ENCODE measurements around the gene EQTN.
A peak's percentile ranks its signal among the peaks of the same experiment; 100 is the strongest.

EQTN gene

DNA sequence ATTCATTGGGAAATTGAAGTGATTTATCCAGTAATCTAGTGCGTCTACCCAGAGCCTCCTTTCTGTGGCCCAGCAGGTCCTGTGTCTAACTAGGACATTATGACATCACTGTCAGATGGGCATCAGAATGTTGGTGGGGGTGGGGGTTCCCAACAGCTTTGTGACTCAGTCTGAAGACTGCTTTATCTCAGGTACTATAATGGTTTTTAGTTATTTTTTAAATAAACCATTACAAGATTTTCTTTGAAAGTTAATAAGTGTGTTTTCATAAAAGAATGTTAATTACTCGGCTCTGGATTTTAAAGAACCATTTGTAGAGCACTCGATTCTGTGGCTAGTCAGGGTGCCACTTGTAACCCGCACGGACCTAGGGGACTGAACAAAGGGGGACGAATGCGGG, at the start of gene EQTN:
TSS of gene EQTN (minus strand) at position 101 of the 400 bp plus-strand sequence. CDS start at position 6, 95 bp downstream.
- no peak for DNase-seq (ENCODE audit: low read depth in 2 of 2)

DNA sequence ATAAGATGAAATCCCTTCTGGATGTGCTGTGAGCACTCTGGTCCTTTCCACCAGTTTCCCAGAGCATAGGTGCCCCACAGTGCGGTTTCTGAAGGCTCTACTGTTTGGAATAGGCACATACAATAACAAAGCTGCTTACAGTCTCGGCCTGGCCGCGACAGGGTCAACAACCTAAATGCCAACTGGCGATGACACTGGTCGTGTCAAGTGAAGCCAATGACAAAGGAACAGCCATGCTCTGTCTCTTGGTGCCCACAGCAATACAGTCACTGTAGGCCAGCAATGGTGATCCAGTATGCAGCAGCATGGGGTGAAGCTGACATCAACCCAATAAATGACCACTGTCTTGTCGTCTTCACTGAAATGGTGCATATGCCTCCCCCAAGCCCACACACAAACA, 47.8 kb upstream of the EQTN start:
- DNase-seq (ENCODE audit: low read depth in 2 of 2) = no peak

DNA sequence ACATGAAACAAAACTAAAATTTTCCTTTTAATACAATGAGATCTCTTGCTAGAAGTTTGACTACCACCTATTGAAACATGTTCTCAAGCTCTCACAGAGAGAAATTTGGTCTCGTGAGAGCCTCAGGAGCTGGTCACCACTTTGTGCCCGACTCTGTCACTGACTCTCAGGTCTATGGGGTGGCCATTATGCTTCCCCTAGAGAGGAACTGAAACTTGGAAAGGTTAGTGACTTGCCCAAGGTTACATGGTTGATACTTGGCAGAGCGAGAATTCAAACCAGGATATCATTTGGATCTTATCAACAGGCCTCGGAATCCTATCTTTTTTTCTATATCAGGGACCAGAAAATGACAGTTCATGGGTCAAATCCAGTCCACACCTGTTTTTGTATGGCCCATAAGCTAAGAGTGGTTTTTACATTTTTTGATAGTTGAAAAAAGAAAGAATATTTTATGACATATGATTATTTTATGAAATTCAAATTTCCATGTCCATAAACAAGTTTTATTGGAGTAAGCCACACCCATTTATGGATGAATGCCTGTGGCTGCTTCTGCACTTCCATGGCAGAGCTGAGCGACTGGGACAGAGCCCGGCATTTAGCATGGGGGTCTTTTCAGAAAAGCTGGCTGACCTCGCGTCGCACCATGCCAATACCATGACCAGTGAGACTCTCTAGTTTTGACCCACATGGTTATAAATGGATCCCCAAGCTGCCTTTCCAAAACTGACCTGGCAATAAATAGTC, 44.8 kb upstream of the EQTN start:
- DNase-seq (ENCODE audit: low read depth in 2 of 2) = no peak

DNA sequence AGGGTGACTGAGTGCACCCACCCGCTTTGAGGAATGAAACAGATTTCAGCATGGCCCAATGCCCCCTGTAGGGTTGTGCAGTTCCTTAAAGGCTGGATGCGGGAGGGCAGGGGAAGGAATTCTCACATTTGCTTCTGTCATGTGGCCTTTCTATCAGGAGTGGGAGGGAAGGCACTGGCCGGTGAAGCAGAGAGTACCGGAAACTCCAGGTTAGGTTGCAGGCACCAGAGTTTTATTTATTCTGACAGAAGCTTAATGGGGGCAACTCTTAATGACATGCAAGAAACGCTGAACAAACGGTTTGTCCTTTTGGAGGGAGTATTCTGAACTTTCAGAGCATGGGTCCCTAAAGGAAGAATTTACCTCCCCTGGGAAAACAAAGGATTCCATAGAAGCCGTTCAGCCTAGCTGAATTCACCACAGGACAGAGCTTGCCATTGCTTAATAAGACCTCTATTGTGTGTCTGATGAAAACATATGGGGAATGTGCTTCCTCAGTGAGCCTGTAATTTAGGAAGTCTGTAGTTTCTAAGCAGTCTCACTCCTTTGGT, 44.1 kb upstream of the EQTN start:
- no peak for DNase-seq (ENCODE audit: low read depth in 2 of 2)

DNA sequence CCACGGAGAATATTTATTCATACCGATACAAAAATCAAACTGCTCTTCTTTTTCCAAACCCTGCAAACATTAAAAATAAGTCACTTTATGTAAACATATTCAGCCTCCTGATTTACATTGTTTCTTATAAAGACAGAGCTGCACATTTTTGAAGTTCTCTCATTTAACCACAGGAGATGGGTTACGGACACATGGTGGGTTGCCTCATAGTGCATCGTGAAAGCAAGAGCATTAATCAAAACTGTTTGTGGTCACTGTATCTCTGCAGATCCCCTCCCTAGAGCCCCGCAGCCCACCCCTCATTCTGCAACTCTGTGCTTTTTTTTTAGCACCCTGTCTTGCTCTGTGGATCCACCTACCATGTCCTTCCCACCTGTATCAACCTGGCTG, 43.3 kb upstream of the EQTN start:
- no peak for DNase-seq (ENCODE audit: low read depth in 2 of 2)

DNA sequence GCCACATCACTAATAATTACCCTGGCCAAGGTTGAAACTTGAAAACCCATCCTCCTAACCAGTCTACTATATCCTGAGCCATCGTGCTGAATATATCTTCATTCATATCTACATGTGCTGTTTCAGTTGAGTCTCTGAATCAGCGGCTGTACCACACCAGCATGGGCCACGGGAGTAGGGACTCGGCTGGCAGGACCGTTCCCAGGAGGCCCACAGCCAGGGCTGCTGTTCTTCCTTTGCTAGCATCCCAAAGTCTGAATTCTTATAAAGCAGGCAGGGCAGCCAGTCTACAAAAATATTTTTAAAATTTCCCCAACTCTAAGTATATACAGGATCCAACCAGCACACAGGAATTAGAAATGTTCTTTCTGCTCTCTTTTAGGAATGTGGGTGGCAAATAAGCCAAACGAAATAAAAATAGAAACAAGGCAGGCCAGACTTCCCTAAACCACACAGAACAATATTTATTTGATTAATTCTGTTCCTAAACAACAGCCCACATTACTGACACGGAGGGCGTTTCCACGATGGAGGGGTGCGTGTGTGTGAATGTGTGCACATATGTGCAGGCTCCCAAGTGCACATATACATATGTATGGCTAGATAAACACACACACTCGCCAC, 42.8 kb upstream of the EQTN start:
- no peak for DNase-seq (ENCODE audit: low read depth in 2 of 2)

DNA sequence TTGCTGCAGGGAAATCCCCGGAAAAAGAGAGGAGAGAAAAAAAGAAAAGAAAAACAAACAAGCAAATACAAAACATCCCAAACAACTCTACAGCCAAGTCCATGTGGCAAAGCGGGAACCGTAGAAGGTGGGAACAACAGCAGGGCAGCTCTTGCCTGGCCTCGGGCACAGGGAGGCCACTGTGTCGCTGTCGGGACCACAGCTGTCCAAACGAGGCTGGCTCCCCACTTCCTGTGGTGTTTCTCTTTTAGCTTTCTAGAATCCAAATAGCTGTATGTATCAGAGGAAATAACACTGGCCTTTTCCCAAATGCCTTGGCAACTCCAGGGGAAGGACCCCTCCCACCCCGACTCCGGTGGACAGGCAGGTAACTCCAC, 41.6 kb upstream of the EQTN start:
- DNase-seq (ENCODE audit: low read depth in 2 of 2) = no peak

DNA sequence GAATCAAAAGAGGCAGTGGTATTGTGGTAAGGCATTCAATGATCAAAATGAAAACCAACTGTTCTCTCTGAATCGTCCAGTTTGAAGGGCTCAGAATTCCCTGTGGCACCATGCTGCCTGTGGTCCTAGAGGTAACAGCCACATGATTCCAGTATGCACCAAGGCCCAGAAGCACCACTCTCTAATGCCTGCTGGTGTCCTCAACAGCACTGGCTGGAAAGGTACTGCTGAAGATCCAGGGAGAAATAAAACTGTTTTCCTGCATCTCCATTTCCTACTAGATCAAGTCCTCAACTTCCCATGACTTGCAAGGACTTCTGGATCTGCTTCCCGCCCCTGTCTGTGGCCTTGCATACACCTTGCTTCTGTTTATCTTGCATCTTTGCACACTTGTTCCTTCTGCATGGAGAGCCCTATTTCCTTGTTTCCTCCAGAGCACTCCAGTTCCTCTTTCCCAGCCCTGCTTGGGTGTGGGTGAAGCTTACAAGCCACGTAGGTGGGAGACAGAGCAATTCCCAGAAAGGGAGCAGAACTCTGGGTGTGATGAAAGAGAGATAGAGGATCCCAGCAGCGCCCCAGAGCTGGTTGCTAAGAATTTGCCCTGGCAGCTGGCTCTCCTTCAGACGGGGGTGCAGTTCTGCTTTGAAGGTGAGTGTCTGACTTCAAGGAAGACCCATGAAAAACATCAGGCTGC, 41.0 kb upstream of the EQTN start:
- no peak for DNase-seq (ENCODE audit: low read depth in 2 of 2)

DNA sequence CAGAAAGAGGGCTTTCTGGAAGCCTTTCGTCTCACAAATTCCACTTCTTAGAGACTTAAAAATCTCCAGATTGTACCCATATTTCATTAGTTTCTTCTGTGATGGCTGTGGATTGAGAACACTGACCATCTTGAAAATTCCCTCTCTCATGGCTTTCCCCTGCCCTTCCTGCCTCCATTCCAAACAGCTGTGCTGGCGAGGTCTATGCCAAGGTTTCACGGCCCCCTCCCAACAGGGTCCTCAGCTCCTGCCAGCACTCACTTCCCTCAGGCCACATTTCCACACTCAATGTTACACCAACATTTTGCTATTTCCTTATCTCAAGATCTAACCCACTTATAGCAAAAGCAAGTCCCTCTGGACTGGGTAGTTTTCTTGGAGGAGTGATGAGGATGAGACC, 40.3 kb upstream of the EQTN start:
- no peak for DNase-seq (ENCODE audit: low read depth in 2 of 2)

DNA sequence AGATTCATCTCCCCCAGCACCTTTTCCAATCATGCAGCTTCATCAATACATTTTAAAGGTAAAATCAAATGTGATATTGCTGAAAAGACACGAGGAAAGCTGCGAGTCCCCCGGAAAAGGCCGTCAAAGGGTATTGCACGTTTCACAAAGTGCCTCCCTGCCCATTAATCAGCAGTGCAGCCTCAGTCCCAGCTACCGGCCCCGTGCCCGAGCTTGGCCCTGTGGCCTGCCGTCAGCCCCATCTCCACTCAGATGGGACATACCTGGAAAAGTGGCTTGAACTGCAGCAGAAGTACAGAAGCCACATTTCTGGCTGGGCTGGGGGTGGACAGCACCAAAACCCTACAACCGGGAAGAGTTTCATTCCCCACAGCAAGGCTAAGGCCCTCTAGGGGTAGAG, 39.9 kb upstream of the EQTN start:
- DNase-seq (ENCODE audit: low read depth in 2 of 2) = no peak

DNA sequence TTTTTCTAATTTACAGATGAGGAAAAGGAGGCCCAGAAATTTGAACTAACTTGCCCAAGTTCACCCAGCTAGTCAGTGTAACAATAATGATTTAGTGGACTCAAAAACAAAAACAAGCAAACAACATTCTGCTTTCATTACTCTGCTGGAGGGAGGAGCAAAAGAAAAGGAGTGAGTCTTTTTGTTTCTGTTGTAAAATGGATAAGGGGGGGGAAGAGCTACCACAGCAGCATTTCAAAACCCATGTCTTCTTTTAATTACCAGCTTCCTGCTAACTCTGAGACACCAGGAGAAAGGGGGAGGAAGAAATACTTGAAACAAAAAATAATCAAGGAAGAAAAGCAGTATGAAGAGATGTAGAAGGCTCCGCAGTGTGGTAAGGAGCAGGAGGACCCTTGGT, 39.2 kb upstream of the EQTN start:
- DNase-seq (ENCODE audit: low read depth in 2 of 2) = no peak

DNA sequence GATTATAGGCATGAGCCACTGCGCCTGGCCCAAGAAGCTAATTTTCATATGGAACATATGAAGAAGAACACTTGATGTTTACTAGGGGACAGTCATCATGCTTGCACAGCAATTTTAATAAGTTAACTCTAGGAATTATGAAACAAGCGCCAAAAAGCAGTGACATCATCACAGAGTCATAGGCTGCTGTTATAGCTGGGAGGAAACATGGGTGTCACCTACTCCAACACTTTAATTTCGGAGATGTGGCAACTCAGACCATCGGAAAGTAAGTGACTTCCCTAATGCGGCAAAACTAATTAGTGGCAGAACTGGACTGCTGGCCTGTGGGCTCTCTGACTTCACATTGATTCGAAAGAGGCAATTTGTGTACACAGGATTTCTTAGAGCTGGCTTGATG, 38.1 kb upstream of the EQTN start:
- no peak for DNase-seq (ENCODE audit: low read depth in 2 of 2)

DNA sequence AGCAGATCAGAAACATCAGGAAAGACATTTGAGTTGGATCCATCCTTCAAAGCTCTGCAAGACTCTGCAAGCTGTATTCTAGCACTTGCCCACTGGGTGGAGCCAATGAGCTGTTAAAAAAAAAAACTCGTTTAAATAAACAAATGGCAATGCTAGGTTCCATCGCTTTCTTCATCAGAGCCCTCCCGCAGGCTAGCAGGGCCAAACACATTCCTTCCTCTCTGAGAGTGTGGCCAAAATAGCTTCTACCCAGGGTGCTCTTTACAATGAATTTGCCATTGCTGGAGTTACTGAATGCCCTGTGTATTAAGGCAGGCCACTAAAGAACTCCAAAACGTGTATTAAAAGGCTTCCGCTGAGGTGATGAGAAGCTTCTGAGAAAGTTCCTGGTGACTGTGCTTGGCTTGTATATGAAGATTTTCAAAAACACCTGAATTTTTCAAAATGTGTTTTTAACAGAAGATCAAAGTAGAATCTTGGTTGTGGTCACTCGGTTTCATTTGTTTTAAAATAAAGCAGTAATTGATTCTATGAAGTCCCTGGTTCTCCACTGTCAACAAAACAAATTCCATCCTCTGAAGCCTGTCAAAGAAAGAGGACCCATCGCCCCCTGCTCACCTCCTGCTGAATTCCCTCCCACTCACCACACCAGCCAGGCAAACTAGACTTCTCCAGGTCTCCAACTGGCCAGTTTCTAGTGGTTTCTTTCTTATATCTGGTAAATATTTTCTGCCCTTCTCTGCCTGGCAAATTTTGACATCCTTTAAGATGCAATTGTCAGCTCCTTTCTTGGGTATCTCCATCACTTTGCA, 36.5 kb upstream of the EQTN start:
- DNase-seq (ENCODE audit: low read depth in 2 of 2) = peak; percentile 61 to 63

DNA sequence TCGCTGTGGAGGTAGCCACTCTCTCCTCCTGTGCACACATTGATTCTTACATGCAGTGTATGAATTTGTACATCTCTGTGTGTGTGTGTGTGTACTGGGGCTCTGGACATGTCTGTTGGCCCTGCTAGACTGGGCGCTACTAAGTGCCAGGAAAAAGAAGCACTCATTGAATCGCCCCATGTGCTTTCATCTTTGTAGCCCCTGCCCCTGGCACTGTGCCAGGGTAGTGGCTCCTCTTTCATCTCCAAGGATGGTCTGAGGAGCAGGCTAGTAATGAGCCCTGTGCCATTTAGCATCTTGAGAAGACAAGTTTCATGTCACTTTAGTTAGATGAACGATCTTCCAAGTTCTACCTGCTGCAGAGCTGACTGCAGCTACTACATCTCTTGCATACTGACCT, 34.4 kb upstream of the EQTN start:
- DNase-seq (ENCODE audit: low read depth in 2 of 2) = no peak

DNA sequence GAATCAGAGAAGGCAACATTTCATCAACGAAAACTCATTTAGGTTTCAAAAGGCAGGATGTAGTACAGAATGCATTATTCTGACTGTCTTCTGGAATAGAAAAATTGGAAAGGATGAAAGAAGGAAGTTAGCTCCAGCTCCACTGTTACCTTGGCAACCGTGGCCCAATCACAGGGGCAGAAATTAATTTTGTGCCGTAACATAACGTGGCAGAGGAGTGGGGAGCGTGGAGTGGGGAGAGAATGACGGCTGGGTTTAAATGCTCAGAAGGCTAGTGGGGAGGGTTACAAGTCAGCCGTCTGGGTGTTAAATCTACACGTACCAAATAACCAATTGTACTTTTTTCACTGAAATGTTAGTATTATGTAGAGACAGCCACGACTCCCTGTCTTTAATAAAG, 32.3 kb upstream of the EQTN start:
- no peak for DNase-seq (ENCODE audit: low read depth in 2 of 2)

DNA sequence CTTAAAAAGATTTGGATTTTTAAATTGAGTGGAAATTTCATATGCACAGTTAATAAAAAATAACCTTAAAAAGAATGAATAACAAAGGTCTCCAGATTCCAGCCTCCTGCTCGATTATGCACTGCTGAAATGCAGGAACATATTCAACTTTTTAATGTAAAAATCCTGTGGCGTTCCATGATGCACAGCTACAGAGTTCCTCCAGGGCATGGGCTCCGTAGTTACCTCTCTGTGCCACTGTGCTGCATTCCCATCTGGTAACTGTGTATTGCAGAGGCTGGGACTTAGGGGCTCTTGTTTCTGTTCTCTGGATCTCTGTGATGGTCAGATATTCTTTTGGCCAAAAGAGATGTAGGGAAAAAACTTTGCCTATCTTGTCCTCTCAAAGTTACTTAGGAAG, 31.5 kb upstream of the EQTN start:
- no peak for DNase-seq (ENCODE audit: low read depth in 2 of 2)

DNA sequence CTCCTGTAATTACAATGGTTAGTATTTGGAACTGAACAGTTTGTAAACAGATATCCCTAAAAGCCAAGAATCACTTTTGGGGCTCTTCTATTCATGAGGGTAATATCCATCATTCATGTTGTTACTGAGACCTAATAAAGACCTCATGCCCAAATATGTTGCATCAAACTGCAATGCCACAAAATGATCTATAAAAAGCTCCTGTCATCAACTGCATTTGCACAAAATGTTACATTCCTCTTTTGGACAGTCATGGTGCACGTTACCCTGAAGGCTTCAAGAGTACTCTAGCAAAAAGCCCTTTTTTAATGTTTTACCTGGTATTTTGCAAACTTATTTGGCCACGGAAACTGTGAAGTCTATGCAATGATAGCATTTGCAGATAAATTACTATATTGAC, 14.2 kb upstream of the EQTN start:
- DNase-seq (ENCODE audit: low read depth in 2 of 2) = no peak

DNA sequence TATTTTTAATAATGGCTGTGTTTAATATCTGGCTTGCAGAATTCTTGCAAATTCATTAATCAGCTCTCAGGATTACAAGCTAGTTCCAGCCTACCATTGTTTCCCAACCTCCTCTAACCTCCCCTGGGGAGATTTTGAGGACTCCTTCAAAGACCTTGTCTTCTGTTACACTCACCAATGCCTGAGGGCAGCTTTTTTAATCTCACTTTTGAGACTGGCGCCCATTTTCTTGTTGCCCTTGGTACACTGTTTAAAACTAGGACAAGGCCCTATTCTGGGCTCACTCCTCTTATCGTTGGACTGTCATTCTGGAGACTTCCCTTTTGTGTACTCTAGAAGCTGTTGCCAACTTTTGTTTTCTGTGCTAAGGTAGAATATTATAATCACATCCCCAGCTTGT, 13.6 kb upstream of the EQTN start:
- DNase-seq (ENCODE audit: low read depth in 2 of 2) = no peak

DNA sequence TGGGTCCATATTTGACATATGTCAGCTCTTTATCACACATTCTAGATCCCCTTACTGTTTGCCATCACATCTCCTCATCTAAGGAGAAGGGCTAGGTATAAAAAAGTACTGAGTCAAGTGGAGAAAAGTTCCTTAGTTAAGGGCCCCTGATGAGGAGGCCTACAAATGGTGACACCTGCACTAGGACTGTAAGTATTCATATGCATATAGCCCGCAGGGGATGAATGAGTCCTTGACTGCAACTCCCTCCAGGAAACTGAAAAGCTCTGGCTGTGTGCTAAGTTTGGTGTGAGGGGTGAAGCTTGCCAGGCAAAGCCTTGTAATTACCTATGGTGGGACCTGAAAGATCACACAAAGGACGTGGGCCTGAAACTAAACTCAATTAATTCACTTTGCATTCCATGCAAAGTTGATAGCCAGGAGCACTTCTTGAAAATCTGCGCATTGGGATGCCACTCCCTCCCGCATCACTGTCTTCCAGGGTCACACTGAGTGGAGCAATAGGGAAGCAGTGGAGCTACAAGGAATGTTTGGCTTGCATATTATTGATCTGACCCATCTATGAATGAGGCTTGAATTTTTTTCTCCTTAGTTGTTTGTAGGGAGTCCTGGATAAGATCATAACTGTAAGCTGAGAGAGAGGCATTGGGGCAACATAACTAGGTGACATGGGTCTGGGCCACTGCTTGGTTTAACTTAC, 11.9 kb upstream of the EQTN start:
- no peak for DNase-seq (ENCODE audit: low read depth in 2 of 2)

DNA sequence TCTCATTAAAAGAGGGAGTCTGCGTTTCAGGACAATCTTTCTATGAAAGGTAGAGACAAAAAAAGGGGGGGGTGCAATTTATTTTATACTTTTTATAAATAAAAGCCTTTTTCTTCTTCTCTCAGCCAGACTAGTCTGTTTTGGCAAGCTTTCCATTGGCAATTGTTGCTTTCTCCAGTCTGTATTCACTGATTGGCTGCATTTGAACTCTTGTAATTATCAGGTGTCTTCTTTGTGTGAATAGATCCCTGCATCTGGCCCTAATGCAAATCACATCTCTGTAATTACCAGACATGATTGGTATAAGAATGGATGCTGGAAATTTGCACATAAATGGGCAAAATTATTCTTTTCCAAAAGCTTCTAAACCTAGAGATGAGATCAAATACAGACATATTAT, 7.6 kb upstream of the EQTN start:
- no peak for DNase-seq (ENCODE audit: low read depth in 2 of 2)

DNA sequence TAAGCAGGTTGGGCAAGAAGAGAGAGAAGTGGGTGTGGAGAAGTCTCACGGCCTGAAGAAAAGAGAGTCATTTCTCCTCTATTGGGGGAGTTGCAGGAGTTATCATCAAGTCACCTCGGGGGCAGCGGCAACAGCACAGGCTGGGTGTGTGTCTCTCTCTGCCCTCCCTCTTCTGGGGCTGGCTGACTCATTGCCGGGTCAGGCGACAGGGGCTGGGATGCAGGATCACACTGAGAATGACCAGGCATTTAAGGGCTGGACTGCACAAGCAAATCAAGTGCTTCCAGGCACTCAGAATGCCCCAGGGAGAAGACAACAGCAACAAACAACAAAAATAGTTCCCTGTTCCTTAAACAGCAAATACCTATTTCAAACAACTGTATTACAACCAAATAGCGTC, 6.3 kb upstream of the EQTN start:
- no peak for DNase-seq (ENCODE audit: low read depth in 2 of 2)

DNA sequence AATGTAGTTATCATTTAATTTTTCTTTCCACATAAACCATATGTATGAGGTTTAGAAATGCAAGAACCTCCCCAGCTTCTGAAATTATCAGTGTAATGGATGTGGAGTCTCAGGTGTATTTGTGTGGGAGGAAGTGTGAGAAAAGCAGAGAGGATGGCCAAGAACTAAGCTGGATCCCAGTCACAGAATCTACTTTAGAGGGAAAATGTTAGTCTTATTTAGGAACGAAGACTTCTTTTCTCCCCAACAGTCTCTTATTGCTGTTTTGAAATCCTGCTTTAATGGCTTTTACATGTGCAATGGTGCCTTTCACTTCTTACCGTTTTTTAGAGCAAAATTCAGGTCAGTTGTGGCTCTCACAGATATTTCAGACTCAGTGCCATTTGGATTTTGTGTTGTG, 3.0 kb downstream of the EQTN start:
- no peak for DNase-seq (ENCODE audit: low read depth in 2 of 2)
